ENCODE results near the gene LIPG.
"Not testable (repeated sequence)": the region's sequence is repeated elsewhere in the genome, so short reads cannot be mapped to it uniquely, and the experiment has no call there.

The LIPG gene

DNA sequence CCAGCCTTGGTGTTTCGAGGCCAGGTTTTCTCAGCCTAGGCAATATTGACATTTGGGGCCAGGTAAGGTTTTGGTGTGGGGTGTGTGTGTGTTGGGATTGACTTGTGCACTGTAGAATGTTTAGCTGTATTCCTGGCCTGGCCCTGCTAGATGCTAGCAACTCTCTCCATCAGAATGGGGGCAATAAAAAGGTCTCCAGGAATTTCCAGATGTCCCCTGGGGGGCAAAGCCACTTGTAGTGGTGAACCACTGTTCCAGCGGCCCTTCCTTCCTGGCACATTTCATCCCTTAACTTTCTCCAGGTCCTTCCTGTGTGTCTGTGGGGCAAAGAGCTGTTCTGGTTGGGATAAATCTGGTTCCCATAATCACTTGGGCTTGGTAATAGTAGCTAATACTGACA, 12.0 kb downstream of the LIPG start:
- Histone ChIP-seq H3K36me3 (ENCODE audit: insufficient read depth, low read length) (no peaks in the 10 kb centered on the region), H3K9me2 (replicated peaks; ENCODE audit: low read depth, low read length) (no peaks in the 10 kb centered on the region)
- TF ChIP-seq, protein P1, sequence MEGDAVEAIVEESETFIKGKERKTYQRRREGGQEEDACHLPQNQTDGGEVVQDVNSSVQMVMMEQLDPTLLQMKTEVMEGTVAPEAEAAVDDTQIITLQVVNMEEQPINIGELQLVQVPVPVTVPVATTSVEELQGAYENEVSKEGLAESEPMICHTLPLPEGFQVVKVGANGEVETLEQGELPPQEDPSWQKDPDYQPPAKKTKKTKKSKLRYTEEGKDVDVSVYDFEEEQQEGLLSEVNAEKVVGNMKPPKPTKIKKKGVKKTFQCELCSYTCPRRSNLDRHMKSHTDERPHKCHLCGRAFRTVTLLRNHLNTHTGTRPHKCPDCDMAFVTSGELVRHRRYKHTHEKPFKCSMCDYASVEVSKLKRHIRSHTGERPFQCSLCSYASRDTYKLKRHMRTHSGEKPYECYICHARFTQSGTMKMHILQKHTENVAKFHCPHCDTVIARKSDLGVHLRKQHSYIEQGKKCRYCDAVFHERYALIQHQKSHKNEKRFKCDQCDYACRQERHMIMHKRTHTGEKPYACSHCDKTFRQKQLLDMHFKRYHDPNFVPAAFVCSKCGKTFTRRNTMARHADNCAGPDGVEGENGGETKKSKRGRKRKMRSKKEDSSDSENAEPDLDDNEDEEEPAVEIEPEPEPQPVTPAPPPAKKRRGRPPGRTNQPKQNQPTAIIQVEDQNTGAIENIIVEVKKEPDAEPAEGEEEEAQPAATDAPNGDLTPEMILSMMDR (conservative IDR thresholded peaks at IDR 0.05; ENCODE audit: low read length): no peak
- TF ChIP-seq EZH2phosphoT487 (IDR thresholded peaks at IDR 0.05; ENCODE audit: borderline replicate concordance): no peak

DNA sequence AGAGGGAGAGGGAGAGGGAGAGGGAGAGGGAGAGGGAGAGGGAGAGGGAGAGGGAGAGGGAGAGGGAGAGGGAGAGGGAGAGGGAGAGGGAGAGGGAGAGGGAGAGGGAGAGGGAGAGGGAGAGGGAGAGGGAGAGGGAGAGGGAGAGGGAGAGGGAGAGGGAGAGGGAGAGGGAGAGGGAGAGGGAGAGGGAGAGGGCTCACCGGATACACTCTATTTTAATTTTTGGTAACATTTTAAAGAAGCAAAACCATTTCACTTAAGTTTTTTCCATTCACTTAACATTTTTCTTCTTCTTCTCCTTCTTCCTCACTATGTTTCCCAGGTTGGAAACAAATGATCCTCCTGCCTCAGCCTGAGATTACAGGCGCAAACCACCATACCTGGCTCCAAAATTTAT, 17.2 kb downstream of the LIPG start:
- not testable (repeated sequence) for H3K9ac ChIP-seq (ENCODE audit: low read depth, low read length, poor library complexity, severe bottlenecking); H3F3A ChIP-seq (ENCODE audit: low read depth); H3K9me3 ChIP-seq (ENCODE audit: insufficient read depth, low read depth, low read length); H3K4me3 ChIP-seq (ENCODE audit: low read length, poor library complexity, severe bottlenecking); H3K36me3 ChIP-seq (ENCODE audit: insufficient read depth, low read length); H3K4me1 ChIP-seq (ENCODE audit: insufficient read depth, low read length, poor library complexity, severe bottlenecking); H3K27me3 ChIP-seq (ENCODE audit: insufficient read depth, low read length, poor library complexity, severe bottlenecking); H2AFZ ChIP-seq (ENCODE audit: low read length); H3K79me2 ChIP-seq (ENCODE audit: insufficient read depth, low read length); H3K9me2 ChIP-seq (replicated peaks; ENCODE audit: low read depth, low read length); H4K20me1 ChIP-seq (ENCODE audit: insufficient read depth, low read length, poor library complexity, severe bottlenecking); H3K4me2 ChIP-seq (ENCODE audit: low read depth, low read length, poor library complexity, severe bottlenecking)

More for the DNA sequence above, 12.0 kb downstream of the LIPG start:
- H3K27me3 ChIP-seq (ENCODE audit: insufficient read depth, low read length, poor library complexity, severe bottlenecking): no peaks in the 10 kb centered on the region
- H3K4me1 ChIP-seq (ENCODE audit: insufficient read depth, low read length, poor library complexity, severe bottlenecking): no peaks in the 10 kb centered on the region
- H3K9me3 ChIP-seq (ENCODE audit: insufficient read depth, low read depth, low read length): no peaks in the 10 kb centered on the region
- no peaks in the 10 kb centered on the region for H3K79me2 ChIP-seq (ENCODE audit: insufficient read depth, low read length)
- H3K4me2 ChIP-seq (ENCODE audit: low read depth, low read length, poor library complexity, severe bottlenecking): no peak overlapping the region
- no peak overlapping the region for H3K9ac ChIP-seq (ENCODE audit: low read depth, low read length, poor library complexity, severe bottlenecking)
- H4K20me1 ChIP-seq (ENCODE audit: insufficient read depth, low read length, poor library complexity, severe bottlenecking): no peaks in the 10 kb centered on the region
- H3K4me3 ChIP-seq (ENCODE audit: low read length, poor library complexity, severe bottlenecking): no peak overlapping the region
- H2AFZ ChIP-seq (ENCODE audit: low read length): no peak overlapping the region
- H3F3A ChIP-seq (ENCODE audit: low read depth): no peaks in the 10 kb centered on the region

DNA sequence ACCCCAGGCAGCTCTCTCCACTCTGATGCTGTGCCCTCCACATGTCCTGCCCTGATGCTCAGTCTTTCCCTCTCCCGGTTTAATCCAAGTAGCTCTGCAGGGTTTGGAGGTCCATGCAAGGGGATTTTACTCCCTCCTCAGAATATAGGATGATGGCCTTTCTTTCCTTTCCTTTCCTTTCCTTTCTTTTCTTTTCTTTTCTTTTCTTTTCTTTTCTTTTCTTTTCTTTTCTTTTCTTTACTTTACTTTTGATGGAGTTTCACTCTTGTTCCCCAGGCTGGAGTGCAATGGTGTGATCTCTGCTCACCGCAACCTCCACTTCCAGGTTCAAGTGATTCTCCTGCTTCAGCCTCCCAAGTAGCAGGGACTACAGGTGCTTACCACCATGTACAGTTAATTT, 17.7 kb downstream of the LIPG start:
- not testable (repeated sequence) for H3K27me3 ChIP-seq (ENCODE audit: insufficient read depth, low read length, poor library complexity, severe bottlenecking); H3F3A ChIP-seq (ENCODE audit: low read depth); H3K4me2 ChIP-seq (ENCODE audit: low read depth, low read length, poor library complexity, severe bottlenecking); H3K36me3 ChIP-seq (ENCODE audit: insufficient read depth, low read length); H3K9me2 ChIP-seq (replicated peaks; ENCODE audit: low read depth, low read length); H3K79me2 ChIP-seq (ENCODE audit: insufficient read depth, low read length); H3K4me1 ChIP-seq (ENCODE audit: insufficient read depth, low read length, poor library complexity, severe bottlenecking); H3K4me3 ChIP-seq (ENCODE audit: low read length, poor library complexity, severe bottlenecking); H2AFZ ChIP-seq (ENCODE audit: low read length); H4K20me1 ChIP-seq (ENCODE audit: insufficient read depth, low read length, poor library complexity, severe bottlenecking); H3K9me3 ChIP-seq (ENCODE audit: insufficient read depth, low read depth, low read length); H3K9ac ChIP-seq (ENCODE audit: low read depth, low read length, poor library complexity, severe bottlenecking)

DNA sequence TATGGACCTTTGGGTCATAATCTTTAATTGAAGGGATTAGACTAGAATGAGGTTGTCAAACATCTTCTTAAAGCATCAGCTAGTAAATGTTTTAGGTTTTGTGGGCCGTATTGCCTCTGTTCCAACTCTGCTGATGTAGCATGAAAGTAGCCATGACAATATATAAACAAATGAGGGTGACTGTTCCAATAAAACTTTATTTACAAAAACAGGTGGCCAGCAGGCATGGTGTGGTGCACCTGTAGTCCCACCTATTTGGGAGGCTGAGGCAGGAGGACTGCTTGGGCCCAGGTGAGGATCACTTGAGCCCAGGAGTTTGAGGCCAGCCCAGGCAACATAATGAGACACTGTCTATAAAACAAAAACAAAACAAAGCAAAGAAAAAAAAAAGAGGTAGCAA, 18.4 kb downstream of the LIPG start:
- no peaks in the 10 kb centered on the region for H3K4me1 ChIP-seq (ENCODE audit: insufficient read depth, low read length, poor library complexity, severe bottlenecking)
- no peaks in the 10 kb centered on the region for H4K20me1 ChIP-seq (ENCODE audit: insufficient read depth, low read length, poor library complexity, severe bottlenecking)
- H3K4me2 ChIP-seq (ENCODE audit: low read depth, low read length, poor library complexity, severe bottlenecking): no peak overlapping the region
- H3K4me3 ChIP-seq (ENCODE audit: low read length, poor library complexity, severe bottlenecking): no peak overlapping the region
- no peaks in the 10 kb centered on the region for H3K36me3 ChIP-seq (ENCODE audit: insufficient read depth, low read length)
- H3K79me2 ChIP-seq (ENCODE audit: insufficient read depth, low read length): no peaks in the 10 kb centered on the region
- no peak overlapping the region for H3K9ac ChIP-seq (ENCODE audit: low read depth, low read length, poor library complexity, severe bottlenecking)
- H2AFZ ChIP-seq (ENCODE audit: low read length): no peak overlapping the region
- no peaks in the 10 kb centered on the region for H3F3A ChIP-seq (ENCODE audit: low read depth)
- H3K9me2 ChIP-seq (replicated peaks; ENCODE audit: low read depth, low read length): no peaks in the 10 kb centered on the region
- TF ChIP-seq EZH2phosphoT487 (IDR thresholded peaks at IDR 0.05; ENCODE audit: borderline replicate concordance): no peak
- TF ChIP-seq, protein P1 (conservative IDR thresholded peaks at IDR 0.05; ENCODE audit: low read length): no peak
- no peaks in the 10 kb centered on the region for H3K9me3 ChIP-seq (ENCODE audit: insufficient read depth, low read depth, low read length)
- H3K27me3 ChIP-seq (ENCODE audit: insufficient read depth, low read length, poor library complexity, severe bottlenecking): no peaks in the 10 kb centered on the region
